ENCODE data around the gene MZT2A.
A peak's percentile ranks its signal among the peaks of the same experiment; 100 is the strongest.
"Not testable (repeated sequence)": the region's sequence is repeated elsewhere in the genome, so short reads cannot be mapped to it uniquely, and the experiment has no call there.

The MZT2A gene

GRCh38 chr2:131490616-131491468 lies 1.4 kb downstream of the MZT2A start:
- peak; percentile 16 to 55 for DNase-seq

DNA sequence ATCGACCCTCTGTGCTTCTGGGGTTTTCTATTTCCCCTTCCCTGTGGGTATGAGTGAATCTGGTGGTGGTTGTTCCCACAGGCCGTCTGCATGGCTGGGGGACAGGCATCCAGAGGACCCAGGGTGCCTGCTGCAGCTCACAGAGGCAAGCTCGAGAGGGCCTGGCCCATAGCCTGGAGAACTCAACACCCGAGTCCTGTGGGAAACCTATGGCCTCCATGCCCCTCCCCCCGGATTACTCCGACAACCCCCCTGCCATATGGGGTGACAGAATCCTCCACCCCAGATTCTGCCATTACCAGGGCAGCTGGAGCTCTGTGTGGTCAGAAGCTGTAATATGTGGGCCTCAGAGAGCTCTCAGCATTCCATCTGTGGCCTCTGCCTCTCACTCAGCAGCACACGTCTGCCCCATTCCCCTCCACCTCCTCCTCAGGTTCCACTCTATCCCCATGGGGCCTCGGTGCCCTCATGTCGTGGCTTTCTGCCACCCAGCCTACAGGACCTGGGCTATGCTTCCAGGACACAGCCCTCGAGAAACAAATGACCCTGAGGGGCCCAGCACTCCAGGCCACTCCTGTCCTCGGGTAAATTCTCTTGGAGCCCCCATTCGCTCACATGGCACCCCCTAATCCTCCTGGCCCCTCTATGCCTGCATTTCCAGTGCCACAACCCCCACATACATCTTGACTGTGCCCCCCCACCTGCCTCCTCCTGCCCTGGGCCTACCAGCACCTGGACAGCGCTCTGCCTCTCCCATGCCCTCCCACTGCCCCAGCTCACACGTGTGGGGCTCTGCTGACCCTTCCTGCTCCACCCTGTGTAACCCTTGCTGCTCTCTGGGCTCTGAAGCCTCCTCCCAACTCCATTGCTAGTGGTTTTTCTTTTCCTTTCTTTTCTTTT lies 3.6 kb downstream of the MZT2A start:
- DNase-seq, result no peak

GRCh38 chr2:131486201-131486902 lies 5.8 kb downstream of the MZT2A start:
- DNase-seq, result not testable (repeated sequence)

GRCh38 chr2:131484906-131485460 lies 7.2 kb downstream of the MZT2A start:
- not testable (repeated sequence) for DNase-seq

GRCh38 chr2:131483981-131484820 lies 8.0 kb downstream of the MZT2A start:
- DNase-seq, result not testable (repeated sequence)

DNA sequence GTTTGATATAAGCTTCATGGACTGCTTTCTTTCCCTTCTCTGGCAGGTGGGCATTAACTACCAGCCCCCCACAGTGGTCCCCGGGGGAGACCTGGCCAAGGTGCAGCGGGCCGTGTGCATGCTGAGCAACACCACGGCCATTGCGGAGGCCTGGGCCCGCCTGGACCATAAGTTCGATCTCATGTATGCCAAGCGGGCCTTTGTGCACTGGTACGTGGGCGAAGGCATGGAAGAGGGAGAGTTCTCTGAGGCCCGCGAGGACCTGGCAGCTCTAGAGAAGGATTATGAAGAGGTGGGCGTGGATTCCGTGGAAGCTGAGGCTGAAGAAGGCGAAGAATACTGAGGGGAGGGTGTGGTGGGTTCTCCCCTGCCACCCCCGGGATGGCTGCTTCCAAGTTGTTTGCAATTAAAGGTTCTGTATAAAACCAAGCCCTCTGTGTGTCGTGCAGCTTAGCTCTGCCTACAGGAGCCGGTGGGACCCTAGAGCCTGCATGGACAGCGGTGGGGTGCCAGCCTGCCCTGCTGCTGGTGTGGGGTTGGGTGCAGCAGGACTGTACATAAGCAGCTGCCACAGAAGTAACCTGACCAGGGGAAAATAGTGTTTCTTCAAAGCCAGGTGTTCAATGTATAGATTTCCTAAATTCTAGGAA lies 9.6 kb downstream of the MZT2A start:
- DNase-seq, result not testable (repeated sequence)

DNA sequence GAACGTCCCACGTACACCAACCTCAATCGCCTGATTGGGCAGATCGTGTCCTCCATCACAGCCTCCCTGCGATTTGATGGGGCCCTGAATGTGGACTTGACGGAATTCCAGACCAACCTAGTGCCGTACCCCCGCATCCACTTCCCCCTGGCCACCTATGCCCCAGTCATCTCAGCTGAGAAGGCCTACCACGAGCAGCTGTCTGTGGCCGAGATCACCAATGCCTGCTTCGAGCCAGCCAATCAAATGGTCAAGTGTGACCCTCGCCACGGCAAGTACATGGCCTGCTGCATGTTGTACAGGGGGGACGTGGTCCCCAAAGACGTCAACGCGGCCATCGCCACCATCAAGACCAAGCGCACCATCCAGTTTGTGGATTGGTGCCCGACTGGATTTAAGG lies 11.8 kb downstream of the MZT2A start:
- not testable (repeated sequence) for DNase-seq

- DNase-seq, result not testable (repeated sequence)
Measured at GRCh38 chr2:131478850-131479461, 13.2 kb downstream of the MZT2A start.

DNA sequence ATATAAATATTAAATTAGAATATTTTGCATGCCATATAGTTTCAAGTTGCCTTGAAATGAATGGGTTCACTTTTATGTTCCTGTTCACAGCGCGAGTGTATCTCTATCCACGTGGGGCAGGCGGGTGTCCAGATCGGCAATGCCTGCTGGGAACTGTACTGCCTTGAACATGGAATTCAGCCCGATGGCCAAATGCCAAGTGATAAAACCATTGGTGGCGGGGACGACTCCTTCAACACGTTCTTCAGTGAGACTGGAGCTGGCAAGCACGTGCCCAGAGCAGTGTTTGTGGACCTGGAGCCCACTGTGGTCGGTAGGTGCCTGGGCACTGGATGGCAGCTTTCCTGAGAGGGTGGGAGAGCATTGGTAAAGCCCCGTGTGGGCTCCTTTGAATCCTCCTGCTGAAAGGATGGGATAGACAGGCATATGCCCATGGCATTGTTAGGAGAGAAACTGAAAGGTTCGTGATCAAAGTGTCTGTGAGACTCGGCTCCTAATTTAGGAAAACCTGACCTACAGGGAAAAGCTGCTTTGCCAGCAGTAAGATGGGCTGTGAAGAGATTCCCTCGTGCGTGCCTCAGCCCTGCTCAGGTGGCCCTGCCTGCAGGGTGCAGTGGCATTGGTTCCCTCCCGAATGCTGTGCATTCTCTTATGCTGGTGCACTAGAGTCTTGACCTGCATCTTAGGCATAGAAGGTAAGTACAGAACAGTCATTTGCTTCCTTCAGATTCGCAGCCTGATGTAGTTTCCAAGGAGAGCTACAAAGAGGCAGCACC lies 13.9 kb downstream of the MZT2A start:
- DNase-seq, result not testable (repeated sequence)

- DNase-seq, result not testable (repeated sequence)
Measured at GRCh38 chr2:131477227-131477626, 15.0 kb downstream of the MZT2A start.

DNA sequence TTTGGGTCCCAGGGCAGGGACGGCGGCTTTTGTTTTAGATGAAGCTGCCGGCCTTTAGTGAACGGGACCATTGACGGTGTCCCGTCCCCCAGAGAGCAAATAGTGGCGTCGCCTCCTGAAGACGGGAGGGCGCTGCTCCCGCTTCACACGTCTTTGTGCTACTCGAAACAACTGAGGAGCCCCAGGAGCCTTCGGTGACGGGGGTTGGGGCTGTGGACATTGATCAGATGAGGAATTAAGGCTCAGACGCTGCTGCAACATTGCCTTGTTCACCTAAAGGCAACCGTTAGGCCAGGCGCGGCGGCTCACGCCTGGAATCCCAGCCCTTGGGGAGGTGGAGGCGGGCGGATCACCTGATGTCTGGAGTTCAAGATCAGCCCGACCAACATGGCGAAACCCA lies 15.8 kb downstream of the MZT2A start:
- DNase-seq, result not testable (repeated sequence)

DNA sequence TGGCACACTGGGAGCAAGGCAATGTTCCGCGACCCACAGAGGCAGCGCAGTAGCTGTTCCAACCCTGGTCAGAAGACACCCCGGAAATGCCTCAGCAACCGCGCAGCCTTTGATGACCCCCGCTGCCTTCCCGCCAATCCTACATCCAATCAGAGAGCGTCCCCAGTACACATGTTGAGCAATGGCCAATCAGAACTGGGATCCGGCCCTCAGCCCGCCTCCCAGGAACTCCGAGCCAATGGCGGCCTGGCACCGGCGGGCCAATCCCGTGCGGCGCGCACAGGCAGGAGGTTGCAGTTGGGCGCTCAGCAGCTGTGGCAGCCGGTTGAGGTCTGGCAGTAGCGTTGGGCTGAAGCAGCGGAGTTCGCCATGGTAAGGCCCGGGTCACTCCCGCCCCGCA lies 16.4 kb downstream of the MZT2A start, which contains the start of gene TUBA3D:
TSS of gene TUBA3D (plus strand) at position 289 of the 400 bp plus-strand sequence. CDS start at position 370, 81 bp downstream.
- no peak for DNase-seq

DNA sequence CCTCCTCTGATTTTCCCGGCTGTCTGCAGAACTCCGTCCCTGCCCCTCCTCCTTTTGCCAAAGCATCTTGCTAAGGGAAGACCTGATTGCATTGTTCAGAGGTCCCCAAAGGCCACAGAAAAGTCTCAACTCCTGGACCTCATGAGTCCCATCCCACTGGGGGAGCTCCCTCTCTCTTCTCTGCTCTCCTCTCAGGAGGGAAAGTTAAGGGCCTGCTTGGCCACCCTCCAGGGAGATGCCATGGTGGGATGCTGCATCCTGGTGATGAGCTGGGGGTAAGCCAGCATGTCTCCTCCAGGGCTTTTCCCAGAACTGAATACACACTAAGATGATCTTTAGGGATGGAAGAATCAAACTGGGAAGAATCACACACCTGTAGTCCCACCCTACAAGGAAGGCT lies 18.9 kb downstream of the MZT2A start:
- not testable (repeated sequence) for DNase-seq

DNA sequence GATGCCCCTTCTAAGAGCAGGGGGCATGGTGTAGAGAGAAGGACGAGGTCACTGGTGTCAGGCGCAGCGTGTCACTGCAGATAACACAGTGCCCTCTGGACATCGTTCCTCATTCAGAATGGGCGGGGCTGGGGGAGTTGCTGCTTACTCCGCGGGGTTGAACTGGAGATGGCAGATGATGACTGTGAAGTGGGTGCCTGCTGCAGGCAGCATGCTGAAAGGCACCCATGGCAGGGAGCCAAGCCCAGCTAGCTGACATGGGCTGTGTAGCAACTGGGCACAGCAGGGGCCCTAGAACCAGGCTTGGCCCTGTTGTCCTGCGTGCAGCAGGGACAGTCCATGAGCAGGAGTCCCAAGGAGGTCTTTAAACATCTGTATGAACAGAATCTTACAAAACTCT lies 20.6 kb downstream of the MZT2A start:
- DNase-seq, result not testable (repeated sequence)

DNA sequence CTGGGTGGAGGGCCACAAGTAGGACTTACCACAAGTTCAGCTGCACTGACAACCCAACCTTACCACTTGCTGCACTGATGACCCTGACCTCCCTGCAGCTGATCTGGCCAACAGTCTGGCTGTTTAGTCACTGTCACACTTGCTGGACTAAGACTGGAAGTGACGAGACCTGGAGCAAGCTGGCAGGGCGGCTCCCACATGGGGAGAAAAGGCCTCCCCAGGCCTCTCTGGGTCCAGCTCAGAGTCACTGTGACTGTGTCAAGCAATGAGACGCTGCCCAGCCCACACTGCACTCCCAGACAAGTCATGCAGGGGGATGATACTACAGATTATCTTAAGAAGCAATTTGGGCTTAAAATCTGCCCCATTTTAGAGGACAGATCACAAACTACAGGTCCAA lies 21.3 kb downstream of the MZT2A start:
- not testable (repeated sequence) for DNase-seq

DNA sequence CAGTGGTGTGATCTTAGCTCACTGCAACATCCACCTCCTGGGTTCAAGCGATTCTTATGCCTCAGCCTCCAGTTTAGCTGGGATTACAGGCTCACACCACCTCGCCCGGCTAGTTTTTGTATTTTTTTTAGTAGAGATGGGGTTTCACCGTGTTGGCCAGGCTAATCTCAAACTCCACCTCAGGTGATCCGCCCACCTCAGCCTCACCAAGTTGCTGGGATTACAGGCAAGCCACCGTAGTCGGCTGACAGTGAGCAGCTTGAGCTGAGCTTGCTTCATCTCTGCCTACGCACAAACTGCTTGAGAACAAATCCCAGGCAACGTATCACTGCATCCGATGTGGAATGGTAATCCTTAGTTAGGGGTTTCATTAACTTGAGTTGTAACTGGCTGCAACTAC lies 24.5 kb downstream of the MZT2A start:
- not testable (repeated sequence) for DNase-seq

- not testable (repeated sequence) for DNase-seq
Measured at GRCh38 chr2:131454914-131455313, 37.3 kb downstream of the MZT2A start.

GRCh38 chr2:131451265-131451949 lies 40.8 kb downstream of the MZT2A start:
- DNase-seq, result not testable (repeated sequence)

DNA sequence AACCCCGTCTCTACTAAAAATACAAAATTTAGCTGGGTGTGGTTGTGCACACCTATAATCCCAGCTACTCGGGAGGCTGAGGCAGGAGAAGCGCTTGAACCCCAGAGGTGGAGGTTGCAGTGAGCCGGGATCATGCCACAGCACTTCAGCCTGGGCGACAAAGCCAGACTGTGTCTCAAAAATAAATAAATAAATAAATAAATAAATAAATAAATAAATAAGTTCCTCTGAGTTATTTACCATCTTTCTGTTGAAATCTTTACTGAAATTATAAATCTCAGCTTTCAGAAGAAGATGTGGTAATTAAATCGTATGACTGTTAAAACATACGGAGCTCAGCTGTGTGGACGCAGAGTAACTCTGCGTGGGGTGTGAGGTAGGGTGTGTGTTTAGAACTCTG lies 44.2 kb downstream of the MZT2A start:
- DNase-seq, result not testable (repeated sequence)
